ELF-1 (cell line): Measurements from ENCODE around the gene NAGA.
A peak's percentile ranks its signal among the peaks of the same experiment; 100 is the strongest.
"Not testable (repeated sequence)": the region's sequence is repeated elsewhere in the genome, so short reads cannot be mapped to it uniquely, and the experiment has no call there.

ENCODE experiments used
- DNase-seq: peaks from one replicate; pipeline ENCODE4 v3.0.0-alpha.2; 2016; ENCODE audit warnings: low read depth, low spot score

The NAGA gene

DNA sequence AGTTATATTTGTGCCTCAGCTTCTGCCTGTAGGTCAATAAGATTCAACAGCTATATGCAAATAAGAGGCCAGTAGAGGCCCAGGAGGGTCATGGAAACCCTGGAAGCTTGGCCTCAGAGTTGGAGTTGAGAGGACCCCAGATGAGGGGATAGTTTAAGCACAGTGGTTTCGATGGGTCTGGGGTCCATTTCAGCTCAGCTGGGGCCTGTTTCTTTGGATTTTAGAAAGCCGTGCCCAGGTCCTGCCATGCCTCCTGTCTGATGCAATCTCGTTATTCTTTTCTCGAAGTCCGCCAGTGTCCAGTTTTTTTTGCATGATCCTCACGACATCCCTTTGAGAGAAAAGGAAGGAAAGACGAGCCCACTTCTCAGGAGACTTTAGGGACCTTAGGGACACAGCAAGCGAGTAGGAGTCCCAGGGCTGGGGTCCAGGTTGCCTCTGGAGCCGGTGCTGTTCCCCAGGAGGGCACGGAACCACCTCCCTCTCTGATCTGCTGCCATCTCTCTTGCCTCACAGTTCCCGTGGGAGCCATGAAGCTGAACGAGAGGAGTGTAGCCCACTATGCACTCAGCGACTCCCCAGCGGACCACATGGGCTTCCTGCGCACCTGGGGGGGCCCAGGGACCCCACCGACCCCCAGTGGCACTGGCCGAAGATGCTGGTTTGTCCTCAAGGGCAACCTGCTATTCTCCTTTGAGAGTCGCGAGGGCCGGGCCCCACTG lies 6.3 kb upstream of the NAGA start:
- no peak for DNase-seq

DNA sequence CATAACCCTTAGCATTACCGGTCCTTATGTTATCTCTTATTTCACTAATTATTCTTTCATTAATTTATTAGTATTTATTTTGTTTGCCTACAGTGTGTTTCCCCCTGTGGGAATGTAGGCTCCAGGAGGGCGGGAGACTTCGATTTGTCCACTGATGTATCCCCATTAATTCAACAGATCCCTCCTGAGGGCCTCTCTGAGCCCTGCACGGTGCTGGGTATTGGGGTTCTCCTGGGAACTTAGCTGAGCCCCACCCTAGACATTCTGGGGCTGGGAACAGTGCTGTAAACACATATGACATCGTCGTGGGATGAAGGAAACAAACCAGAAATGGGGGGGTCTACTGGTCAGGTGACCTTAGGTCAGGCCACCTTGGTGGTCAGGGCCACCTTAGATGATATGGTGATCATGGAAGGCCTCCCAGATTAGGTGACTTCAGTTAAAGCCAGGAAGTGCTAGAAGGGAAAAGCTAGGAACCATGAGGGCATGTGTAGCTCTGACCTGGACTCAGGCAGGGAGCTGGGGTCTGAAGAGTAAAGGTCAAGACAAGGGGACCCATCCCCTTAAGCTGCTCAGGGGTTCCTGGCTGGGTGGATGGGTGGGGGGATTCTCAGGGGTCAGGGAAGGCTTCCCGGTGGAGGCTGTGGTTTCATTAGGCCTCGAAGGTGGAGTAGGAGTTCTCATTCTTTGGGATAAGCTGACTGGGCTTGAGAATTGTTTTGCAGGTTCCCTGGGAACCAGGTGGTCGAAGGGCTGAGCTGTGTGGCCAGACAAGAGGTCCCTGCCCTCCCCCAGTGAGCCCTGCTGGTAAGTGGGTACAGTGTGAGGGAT lies 4.4 kb upstream of the NAGA start:
- DNase-seq, result no peak

DNA sequence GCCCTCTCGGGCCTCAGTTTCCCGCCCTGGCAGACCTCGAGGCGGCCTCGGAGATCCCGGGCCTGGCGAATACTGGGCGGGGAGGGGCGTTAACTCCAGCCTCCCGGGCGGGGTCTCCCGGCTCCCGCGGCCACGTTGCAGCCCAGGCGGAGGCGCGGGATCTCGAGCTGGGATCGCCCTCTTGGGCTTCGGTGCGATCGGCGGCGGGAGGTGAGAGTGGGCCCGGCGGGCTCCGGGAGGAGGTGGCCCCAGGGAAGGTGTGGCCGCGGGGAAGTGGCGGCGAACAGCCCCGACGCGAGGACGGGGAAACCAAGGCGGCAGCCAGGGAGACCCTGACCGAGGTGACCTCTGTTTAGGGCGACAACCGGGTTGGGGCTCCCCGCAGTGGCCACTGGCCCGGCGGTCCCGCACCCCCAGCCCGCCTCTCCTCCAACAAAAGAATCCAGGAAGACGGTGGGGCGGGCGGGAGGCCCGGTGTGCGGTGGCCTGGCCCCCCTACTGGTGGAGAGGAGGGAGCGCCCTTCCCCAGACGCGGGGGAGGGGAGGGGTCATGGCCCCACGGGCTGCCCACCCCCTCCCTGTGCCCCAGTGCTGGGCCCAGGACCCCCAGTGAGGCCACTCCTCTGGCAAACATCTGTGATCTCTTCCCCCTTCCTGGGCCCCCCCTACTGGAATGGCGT lies 3.7 kb upstream of the NAGA start, which contains the start of gene PHETA2:
TSS of gene PHETA2 (plus strand) at position 117 of the 680 bp plus-strand sequence. CDS start 3,046 bp downstream, outside the sequence.
- DNase-seq, result peak; percentile 56

DNA sequence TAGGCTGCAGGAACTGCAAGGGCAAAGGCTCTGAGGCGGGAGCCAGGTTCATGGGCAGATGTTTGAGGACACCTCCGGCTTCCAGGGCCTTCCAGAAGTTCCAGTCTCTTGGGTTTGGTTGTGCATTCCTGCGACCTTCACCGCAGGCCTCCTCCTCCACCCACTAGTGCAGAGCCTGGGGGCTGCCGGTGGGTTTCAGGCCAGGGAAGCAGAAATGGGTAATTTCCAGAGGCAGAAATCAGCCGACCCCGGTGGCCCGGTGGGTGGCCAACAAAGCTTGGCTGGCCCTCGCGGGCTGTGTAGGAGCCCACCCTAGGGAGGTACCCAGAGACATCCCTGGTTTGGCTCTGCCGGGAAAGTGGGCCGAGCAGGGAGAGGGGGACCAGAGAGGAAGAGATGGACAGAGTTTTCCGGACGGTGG lies 3.0 kb upstream of the NAGA start:
- DNase-seq, result no peak

DNA sequence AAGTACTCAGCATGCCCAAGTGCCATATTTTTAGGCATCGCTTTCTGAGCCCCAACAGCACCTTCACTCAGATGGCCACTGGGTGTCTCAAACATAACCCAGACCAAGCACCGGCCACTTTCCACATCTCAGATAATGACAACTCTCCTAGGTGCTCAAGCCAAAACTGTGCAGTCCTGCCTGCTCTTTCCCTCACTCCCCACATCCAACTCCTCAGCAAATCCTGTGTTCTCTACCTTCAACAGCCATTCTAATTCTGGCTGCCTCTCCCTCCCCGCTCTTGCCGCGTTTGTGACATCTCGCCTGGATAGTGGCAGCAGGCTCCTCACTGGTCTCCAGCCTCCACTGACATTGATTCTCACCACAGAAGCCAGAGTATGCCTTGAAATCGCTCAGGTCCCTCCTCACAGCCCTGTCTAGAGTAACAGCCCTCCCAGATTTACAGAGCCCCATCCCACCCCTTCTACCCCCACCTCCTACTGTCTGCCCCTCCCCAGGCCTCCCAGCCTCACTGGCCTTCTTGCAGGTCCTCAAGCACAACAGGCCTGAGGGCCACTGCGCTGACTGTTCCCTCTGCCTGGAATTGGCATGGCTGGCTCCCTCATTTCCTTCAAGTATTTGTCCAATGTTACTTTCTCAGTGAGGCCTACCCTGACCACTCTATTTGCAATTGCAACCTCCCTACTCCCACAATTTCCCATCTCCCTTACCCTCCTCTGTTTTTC lies 2.2 kb upstream of the NAGA start:
- DNase-seq, result no peak

DNA sequence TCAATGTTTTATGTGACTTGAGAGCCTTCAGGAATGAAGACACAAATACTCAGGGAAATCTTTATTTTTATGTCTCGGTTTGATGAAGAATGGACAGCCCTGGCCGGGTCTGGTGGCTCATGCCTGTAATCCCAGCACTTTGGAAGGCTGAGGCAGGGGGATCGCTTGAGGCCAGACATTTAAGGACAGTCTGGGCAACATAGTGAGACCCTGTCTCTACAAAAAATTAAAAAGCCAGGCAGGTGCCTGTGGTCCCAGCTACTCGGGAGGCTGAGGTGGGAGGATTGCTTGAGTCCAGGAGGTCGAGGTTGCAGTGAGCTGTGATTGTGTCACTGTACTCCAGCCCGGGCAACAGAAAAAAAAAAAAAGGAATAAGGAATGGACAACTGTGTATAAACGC lies 896 bp upstream of the NAGA start:
- DNase-seq, result not testable (repeated sequence)

DNA sequence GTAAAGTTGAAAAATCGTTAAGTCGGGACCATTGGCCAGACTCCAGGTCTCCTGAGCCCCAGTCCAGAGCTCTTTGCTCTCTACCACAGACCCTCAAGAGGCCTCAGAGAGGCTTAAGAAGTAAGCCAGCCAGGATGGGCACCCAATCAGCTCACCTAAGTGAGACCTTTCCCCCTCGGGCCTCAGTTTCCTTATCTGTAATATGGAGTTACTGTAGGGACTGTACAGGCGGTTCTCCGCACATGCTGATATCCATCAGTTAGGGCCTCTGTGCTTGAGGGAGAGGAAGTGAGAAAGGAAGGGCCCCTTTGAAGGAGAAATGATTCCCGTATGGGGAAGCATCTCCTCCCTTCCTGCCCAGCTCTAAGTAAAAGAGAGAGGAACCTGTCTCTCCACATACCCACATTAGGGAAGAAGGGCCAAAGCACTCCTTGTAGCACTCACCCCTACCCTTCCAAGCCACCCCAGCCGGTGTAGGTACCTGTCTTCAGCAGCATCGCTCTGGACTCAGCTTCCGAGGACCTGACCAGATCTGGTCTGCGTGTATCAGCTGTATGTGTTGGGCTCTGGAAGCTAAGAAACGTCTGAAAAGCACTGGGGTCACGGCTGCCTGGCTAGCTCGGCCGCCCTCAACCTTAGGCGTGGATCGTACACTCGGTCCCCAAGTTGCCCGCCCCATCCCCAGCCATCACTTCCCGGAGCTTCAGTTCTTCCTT lies 653 bp downstream of the NAGA start:
- no peak for DNase-seq

DNA sequence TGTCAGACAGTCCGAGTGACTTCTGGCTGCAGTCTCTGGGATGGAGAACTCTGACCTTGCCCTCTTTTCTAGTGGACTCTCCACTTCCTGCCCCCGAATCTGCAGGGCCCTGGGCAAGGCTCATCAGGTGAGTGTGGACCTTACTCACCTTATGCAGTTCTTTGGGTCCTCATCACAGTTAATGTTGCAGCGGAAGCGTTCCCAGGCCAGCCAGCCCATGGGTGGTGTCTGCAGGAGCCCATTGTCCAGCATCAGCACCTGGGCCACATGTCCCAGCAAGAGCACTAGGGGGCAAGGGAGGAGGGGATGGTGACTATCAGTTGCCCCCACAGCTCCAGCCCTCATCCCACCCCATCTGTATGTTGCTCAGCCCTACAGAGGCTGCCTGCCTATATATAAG lies 2.3 kb downstream of the NAGA start:
- DNase-seq, result no peak

DNA sequence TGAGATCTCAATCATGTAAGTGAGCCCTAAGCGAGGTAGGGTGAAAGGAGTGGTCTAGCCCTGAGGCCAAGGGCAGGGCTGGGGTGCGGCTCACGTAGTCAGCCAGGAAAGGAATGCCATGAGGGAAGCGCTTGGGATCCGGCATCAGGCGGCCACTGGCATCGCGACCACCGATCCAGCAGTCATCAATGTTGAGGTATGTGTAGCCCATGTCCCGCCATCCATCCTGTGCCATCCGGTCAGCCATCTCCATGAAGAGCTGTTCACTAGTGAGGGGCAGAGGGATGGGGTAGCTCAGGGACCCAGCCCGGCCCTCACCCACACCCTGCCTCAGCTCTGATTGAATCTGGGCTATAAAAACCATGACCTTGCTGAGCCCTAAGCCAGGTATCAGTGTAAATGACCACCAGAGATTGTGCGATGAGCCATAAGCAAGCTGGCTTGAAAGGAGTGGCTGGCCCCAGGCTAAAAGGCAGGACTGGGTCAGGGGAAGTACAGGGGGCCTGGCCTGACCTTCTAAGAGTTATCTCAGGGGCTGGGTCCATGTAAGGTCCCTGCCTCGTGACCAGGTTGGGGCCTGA lies 2.9 kb downstream of the NAGA start:
- no peak for DNase-seq

DNA sequence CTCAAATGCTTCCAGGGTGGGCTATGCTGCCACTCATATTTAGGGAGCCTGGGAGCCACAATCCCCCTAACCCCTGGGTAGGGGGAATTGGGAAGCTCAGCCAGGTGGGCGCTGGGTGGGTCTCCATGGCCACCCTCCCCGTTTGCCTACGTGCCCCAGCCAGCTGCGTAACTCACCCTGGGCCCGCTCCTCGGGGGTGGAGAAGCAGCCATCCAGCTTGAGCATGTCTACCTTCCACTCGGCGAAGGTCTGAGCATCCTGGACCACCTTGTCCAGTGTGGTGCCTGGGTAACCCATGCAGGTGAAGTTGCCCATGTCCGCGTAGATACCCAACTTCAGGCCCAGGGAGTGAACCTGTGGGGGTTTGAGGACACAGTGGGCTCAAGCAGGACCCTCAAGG lies 3.7 kb downstream of the NAGA start:
- DNase-seq, result no peak

DNA sequence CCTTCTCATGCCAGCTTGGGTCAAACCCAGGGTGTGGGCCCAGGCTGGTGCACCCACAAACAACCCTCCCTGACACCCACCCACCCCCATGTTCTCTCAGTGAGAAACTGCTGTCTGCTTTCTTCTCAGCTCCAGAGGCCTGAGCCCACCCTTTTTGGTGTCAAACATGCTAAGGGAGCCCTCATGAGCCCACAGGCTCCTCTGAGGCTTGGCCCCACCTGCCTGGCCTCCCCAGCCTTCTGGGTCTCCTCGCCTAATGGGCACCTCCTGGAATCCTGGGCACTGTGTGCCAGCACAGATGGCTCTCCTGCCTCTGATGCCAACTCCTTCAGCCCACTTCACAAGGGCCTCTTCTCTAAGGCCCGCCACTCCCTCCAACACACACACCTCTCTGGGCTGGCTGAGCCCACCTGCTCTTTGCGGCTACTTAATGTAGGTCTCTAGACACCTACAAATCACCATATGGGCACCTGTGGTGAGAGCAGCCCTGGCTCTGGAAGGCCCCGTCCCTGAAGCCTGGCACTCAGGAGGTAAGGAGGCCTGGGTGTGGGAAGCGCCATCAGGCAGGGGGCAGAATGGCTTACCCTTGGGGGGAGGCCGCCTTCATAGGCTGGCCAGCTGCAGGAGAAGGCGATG lies 4.4 kb downstream of the NAGA start:
- DNase-seq, result no peak

DNA sequence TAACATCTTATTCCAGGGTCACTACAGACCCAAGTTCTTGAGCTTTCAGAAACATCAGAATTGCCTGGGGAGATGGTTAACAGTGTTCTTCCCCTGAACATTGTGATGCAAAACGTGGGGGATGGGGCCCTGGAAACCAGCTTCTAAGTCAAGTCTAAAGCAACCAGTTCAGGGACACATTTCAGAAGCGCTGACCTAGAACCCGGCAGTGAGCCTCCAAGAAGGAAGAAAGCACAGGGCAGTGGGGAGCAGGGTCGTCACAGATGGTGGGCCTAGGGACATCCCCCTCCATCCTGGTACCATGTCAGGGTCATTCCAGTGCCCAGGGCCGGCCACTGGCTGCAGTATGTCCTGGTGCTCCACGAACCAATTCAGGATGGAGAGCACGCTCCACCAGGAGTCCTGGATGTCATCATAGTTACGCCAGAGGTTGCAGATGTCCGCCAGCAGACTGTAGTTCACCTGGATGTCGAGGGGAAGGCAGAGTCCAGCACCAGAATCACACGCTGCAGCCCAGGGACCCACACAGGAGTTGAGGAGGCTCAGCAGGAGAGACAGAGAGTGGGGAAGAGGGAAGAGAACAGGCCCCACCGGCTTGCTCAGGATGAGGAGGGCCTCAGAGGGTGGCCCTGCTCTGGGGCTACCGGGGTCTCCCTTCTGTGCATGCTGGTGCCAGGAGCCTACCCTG lies 5.0 kb downstream of the NAGA start:
- DNase-seq, result peak; percentile 69

DNA sequence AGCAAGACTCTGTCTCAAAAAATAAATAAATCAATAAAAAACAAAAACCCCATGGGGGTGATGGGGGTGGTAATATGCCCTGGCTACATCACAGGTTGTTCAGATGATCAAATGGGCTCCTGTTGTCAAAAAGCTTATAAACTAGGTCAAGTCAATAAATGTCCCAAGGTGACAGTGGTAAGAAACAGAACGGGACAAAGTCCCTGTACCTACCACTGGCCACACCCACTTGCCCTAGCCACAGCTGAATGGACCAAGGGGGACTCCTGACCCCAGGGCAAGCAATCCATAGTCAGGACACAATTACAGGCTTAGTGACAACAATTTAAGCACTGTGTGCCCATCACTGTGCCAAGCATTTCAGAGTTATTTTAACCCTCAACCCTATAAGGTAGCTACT lies 6.0 kb downstream of the NAGA start:
- no peak for DNase-seq

DNA sequence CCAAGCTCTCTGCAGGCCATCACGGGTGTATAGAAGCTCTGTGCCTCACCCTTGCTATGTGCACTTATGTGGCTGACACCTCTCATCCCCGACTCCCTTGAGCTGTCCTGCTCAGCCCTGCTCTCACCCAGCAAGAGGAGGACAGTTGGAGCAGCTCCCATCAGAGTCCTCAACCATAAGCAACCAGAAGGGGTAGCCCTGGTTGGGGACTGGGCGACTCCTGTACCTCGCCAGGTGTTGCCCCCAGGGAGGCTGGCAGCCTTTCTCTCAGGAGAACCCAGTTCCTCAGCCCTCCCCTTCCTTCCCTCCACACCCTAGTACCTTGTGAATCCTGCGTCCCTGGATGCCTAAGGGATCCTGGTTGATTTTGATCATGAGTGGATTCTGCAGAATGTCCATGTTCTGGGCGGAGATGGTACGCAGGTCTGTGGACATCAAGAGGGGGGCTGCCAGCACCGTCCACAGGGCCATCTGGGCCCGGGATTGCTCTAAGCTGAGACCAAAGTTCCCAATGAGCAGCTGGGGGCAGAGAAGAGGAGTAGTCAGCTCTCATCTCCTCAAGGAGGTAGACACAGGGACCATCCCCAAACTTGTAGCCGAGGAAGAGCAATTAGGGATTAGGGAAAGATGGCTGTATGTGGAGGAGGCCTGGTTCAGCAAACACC lies 8.0 kb downstream of the NAGA start:
- DNase-seq, result no peak

DNA sequence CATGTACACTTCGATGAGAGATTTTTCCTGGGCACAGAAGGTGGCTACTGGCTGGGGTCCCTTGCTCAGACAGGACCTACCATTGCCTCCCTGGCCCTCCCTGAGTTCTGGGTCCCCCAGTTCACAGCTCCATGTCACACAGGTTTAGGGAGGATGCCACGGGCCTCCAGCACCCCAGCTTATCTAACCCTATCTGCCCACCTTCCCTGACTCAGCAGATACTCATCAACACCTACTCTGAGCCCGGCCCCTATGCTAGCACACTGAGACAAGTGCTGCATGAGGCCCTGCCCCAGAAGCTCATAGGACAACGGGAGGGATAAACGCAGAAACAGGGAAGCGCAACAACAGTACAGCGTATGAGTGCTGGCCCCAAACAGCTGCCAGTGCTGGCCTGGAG lies 9.6 kb downstream of the NAGA start:
- no peak for DNase-seq

DNA sequence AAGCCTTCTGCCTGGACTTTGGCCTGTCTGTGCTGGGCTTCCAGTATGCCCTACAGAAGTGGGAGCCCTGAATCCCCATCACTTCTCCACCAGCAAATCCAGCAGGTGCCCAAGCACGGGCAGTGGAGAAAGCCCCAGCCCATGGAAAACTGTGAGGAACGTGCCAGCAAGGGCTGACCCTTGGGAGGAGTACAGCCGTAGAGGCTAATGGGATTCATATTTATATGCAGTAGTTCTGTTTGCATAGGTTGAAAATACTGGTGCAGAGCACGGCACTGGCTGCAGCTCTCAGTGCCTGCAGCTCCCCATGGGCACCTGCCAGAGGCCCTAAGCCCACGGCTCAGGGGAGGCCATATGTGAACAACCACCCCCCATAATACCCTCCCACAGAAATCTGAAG lies 10.1 kb downstream of the NAGA start:
- no peak for DNase-seq

DNA sequence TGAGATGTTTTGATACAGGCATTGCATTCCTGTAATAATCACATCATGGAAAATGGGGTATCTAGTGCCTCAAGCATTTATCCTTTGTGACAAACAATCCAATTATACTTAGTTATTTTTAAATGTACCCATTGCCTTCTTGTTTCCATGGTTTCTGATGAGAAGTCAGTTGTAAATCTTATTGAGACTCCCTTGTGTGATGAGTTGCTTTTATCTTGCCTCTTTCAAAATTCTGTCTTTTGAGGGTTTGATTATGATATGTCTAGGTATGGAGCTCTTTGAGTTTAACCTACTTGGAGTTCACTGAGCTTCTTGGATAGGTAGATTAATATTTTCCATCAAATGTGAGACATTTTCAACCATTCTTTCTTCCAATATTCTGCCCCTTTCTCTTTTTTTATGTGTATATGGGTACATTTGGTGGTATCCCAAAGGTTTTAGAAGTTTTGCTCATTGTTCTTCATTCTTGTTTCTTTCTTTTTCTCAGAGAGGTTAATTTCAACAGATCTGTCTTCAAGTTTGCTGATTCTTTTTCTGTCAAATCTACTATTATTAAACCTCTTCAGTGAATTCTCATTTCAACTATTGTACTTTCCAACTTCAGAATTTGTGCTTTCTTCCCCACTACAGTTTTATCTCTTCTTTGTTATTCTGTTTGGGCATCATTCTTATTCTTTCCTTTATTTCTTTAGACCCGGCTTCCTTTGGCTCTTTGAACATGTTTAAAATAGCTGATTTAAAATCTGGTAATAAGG lies 13.7 kb downstream of the NAGA start:
- no peak for DNase-seq

DNA sequence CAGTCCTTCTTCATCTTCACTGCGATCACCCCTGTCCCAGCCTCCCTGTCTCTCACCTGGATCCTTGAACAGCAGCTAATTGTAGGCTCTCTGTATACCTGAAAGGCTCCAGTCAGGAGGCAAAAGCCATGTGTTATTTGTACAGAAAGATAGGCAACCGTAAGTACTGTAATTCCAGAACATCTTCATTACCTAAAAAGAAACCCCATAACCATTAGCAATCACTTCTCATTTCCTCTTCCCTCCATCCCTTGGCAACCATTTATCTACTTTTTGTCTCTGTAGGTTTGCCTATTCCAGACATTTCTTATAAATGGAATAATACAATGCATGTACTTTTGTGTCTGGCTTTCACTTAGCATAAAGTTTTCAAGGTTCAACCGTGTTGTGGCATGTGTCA lies 17.8 kb downstream of the NAGA start:
- no peak for DNase-seq
